ENCODE measurements around the gene SGO2. TPM values are rescaled to one million over a fixed set of nuclear protein-coding genes. Genes with fewer than 3 reads are reported as not detected.

Gene SGO2
- total and polyA plus RNA-seq, 8 donors, result 0.58 to 6.7 (median 1.2) TPM

DNA sequence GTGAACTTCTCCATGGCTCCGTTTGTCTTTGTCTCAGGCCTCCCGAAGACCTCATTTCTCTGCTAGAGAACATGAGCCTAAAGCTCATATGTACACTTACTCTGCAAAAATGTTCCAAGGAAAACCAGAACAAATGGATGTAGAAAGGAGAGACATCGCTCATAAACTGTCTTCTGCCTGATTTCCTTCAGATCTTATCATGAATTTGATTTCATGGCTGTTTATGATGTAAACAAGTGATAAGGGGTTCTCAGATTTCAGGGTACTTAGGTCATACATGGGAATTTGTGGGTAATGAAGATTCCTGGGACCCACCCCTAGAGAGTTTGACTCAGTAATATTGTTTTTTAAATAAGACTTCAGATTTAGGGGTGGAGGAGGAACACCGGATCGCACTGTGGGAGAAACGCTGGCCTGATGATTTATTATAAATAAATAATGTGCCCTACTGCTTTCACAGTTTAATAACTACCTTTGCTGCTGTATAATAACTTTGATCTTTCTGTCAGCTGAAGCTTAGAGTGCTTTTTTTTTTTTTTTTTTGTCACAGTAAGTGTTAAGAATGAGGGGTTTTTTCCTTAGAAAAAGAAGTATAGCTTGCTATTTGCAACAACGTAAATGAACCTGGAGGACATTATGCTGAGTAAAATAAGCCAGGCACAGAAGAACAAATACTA lies 74.7 kb downstream of the SGO2 start:
- peaks cover 0 to 9% (median 0%) of the 10 kb centered on the region in 3 donors for H3K27me3 ChIP-seq
- H3K27ac ChIP-seq, result no peak overlapping the region
- 62 to 85% (median 76%) methylated on average over 7 of the region's 7 CpGs for WGBS, 5 donors
- H3K4me1 ChIP-seq, result no peaks in the 10 kb centered on the region
- H3K36me3 ChIP-seq, result peaks cover 0 to 53% (median 25%) of the 10 kb centered on the region in 4 donors
- TF ChIP-seq POLR2AphosphoS5 (IDR thresholded peaks at IDR 0.05) (no peak), POLR2A (IDR thresholded peaks at IDR 0.05) (no peak), EP300 (IDR thresholded peaks at IDR 0.05) (no peak)
- TF ChIP-seq, protein P1, sequence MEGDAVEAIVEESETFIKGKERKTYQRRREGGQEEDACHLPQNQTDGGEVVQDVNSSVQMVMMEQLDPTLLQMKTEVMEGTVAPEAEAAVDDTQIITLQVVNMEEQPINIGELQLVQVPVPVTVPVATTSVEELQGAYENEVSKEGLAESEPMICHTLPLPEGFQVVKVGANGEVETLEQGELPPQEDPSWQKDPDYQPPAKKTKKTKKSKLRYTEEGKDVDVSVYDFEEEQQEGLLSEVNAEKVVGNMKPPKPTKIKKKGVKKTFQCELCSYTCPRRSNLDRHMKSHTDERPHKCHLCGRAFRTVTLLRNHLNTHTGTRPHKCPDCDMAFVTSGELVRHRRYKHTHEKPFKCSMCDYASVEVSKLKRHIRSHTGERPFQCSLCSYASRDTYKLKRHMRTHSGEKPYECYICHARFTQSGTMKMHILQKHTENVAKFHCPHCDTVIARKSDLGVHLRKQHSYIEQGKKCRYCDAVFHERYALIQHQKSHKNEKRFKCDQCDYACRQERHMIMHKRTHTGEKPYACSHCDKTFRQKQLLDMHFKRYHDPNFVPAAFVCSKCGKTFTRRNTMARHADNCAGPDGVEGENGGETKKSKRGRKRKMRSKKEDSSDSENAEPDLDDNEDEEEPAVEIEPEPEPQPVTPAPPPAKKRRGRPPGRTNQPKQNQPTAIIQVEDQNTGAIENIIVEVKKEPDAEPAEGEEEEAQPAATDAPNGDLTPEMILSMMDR (IDR thresholded peaks at IDR 0.05), result no peak
- no peak for DNase-seq
- intact Hi-C loops (cut with DNase I; ENCODE audit: low total_unique reads), result no loop called here
- H3K9me3 ChIP-seq, result peaks cover 0 to 3% (median 0%) of the 10 kb centered on the region in 4 donors
- H3K4me3 ChIP-seq, result no peak overlapping the region

DNA sequence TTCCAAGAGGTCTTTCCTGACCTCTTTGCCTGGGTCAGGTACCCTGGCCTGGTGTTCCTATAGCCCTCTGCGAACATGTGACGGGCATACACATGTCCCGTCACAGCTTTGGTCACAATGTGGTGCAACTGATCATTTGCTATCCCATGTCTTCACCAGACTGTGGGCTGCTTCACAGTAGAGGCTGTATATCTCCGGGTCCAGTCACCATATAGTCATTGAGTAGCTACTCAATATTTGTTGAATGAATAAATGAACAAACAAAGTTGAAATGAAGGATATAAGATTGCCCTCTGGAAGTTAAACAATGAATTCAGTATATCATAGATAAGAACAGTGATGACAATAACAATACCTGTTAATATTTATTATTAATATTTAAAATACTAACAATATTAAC lies 76.6 kb downstream of the SGO2 start:
- intact Hi-C loops (cut with DNase I; ENCODE audit: low total_unique reads), result no loop called here
- Histone ChIP-seq H3K27me3 (peaks cover 0 to 3% (median 0%) of the 10 kb centered on the region in 3 donors), H3K27ac (no peak overlapping the region), H3K4me1 (no peaks in the 10 kb centered on the region), H3K9me3 (no peaks in the 10 kb centered on the region), H3K36me3 (peaks cover 0 to 54% (median 22%) of the 10 kb centered on the region in 4 donors), H3K4me3 (no peak overlapping the region)
- DNase-seq, result no peak
- TF ChIP-seq POLR2A (IDR thresholded peaks at IDR 0.05), result no peak
- TF ChIP-seq, protein P1 (IDR thresholded peaks at IDR 0.05), result no peak
- TF ChIP-seq EP300 (IDR thresholded peaks at IDR 0.05), result no peak
- no peak for TF ChIP-seq POLR2AphosphoS5 (IDR thresholded peaks at IDR 0.05)
- 82 to 88% (median 88%) methylated on average over 4 of the region's 4 CpGs for WGBS, 5 donors

DNA sequence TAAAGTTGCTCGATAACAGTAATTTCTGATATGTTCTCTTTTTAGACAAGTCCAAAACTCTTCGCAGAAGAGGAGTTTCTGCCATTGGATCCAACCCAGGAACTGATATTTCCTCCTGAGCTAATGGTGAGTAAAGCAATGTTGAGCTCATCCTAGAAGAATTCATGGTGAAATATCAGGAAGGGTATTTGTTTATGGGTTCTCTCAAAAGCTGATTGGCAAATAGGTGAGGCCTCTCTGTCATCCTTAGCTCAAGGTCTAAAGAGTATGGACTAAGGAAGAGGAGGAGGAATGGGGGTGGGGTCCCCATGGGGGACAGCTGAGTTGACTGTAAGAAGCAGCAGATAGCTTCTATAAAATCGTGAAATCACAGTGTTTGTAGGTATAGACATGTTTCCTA lies 78.0 kb downstream of the SGO2 start:
- no peak for DNase-seq
- Histone ChIP-seq H3K4me1 (no peaks in the 10 kb centered on the region), H3K9me3 (no peaks in the 10 kb centered on the region), H3K27me3 (peaks cover 0 to 3% (median 0%) of the 10 kb centered on the region in 3 donors), H3K27ac (no peak overlapping the region), H3K4me3 (no peak overlapping the region), H3K36me3 (peaks cover 0 to 55% (median 18%) of the 10 kb centered on the region in 4 donors)
- TF ChIP-seq, protein P1 (IDR thresholded peaks at IDR 0.05), result no peak
- no peak for TF ChIP-seq POLR2A (IDR thresholded peaks at IDR 0.05)
- no peak for TF ChIP-seq POLR2AphosphoS5 (IDR thresholded peaks at IDR 0.05)
- no peak for TF ChIP-seq EP300 (IDR thresholded peaks at IDR 0.05)
- WGBS, 5 donors, result 78 to 86% (median 83%) methylated on average over 3 of the region's 3 CpGs
- intact Hi-C loops (cut with DNase I; ENCODE audit: low total_unique reads), result no loop called here

DNA sequence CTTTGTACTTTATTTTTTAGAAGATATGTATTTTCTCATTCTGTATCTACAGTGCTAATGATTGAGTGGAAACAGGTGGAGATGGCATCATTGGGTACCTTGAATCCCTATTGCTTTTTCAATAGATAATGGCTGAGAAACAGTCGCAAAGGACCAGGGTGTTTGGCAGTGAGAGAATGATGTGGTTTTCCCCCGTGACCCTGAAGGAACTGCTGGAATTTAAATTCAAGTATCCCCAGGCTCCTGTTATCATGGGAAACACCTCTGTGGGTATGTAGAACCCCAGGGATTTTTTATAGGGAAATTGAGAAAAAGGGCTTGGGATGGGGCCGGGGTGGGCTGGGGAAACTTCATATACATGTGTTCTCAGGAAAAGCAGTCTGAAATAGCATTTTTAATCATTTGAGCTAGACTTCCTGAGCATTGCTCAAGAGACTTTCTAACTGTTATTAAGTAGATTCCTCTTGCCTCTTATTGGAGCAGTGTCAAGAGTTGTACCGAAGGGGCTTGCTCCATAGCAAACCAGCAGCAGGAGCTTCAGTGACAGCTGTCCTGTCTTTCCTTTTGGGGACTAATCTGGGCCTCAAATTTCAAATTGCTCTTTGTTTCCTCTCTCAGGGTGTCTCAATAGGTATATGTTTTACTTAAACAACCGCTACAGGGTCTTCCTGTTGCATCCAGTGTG lies 78.7 kb downstream of the SGO2 start:
- 67 to 91% (median 82%) methylated on average over 5 of the region's 5 CpGs for WGBS, 5 donors

More for the DNA sequence above, 78.7 kb downstream of the SGO2 start:
- Histone ChIP-seq H3K36me3 (peaks cover 0 to 48% (median 15%) of the 10 kb centered on the region in 4 donors), H3K9me3 (no peaks in the 10 kb centered on the region), H3K27me3 (no peaks in the 10 kb centered on the region), H3K27ac (no peak overlapping the region), H3K4me3 (no peak overlapping the region), H3K4me1 (no peaks in the 10 kb centered on the region)
- TF ChIP-seq POLR2AphosphoS5 (IDR thresholded peaks at IDR 0.05), result no peak
- TF ChIP-seq EP300 (IDR thresholded peaks at IDR 0.05), result no peak
- TF ChIP-seq POLR2A (IDR thresholded peaks at IDR 0.05), result no peak
- TF ChIP-seq, protein P1 (IDR thresholded peaks at IDR 0.05), result no peak
- no peak for DNase-seq
- intact Hi-C loops (cut with DNase I; ENCODE audit: low total_unique reads), result no loop called here
